SK-N-SH (cell line): ENCODE data around the gene HERC3. TPM values are rescaled to one million over a fixed set of nuclear protein-coding genes. Genes with fewer than 3 reads are reported as not detected.

Source experiments
- CTCF ChIA-PET: fragments of 300-600, 350-600 bp; formaldehyde crosslinking; extraction: SDS; loops from one replicate; lab custom pipeline; 2021; lab: Yijun Ruan, JAX
- POLR2A ChIA-PET: fragments of 350-600 bp; sonication (Branson Sonifier 250); formaldehyde crosslinking; extraction: SDS; loops from one replicate; lab custom pipeline; 2020; ENCODE audit warnings: antibody characterized with exemption, inconsistent platforms; lab: Yijun Ruan, JAX
- DNase-seq: peaks from one replicate; pipeline ENCODE4 v3.0.0; 2012
- H2AFZ ChIP-seq: fragments of 200-600 bp; sonication (generic); 2 replicates; pipeline ENCODE4 v1.8.1; 2016; ENCODE audit warnings: antibody characterized with exemption, mild to moderate bottlenecking, low read depth
- H3F3A ChIP-seq: fragments of 200-600 bp; sonication (generic); replicated peaks from 2 replicates; pipeline ENCODE3; 2016; ENCODE audit warnings: antibody characterized with exemption, mild to moderate bottlenecking; ENCODE audit not compliant: insufficient read depth
- H3K27ac ChIP-seq, 2 experiments: fragments of 200-500 bp in 1 of 2; fragments of 200-600 bp in 1 of 2; sonication (Bioruptor generic) in 1 of 2; sonication (generic), shearing (Covaris generic) in 1 of 2; 2 replicates each; pipeline versions ENCODE4 v1.5.1 to v1.6.1; 2014 to 2016; ENCODE audit warnings: low read depth in 2 of 2, inconsistent platforms in 1 of 2, low read length in 1 of 2, mild to moderate bottlenecking in 1 of 2, mixed read lengths in 1 of 2
- H3K27me3 ChIP-seq: fragments of 200-600 bp; sonication (generic), shearing (Covaris generic); 2 replicates; pipeline ENCODE4 v1.6.1; 2016; ENCODE audit warnings: mixed run types; ENCODE audit not compliant: insufficient read depth
- H3K36me3 ChIP-seq, 2 experiments: fragments of 200-500 bp in 1 of 2; fragments of 200-600 bp in 1 of 2; sonication (Bioruptor generic) in 1 of 2; sonication (generic) in 1 of 2; replicated peaks in 1 of 2; 2 replicates each; pipeline versions ENCODE3 to v1.5.1; 2014 to 2016; ENCODE audit warnings: low read length in 1 of 2, mild to moderate bottlenecking in 1 of 2; ENCODE audit not compliant: insufficient read depth in 2 of 2, control insufficient read depth in 1 of 2
- H3K4me1 ChIP-seq, 2 experiments: fragments of 200-500 bp in 1 of 2; fragments of 200-600 bp in 1 of 2; sonication (Bioruptor generic) in 1 of 2; sonication (generic), shearing (Covaris generic) in 1 of 2; 2 replicates each; pipeline versions ENCODE4 v1.5.1 to v1.6.1; 2014 to 2016; ENCODE audit warnings: low read depth in 1 of 2, low read length in 1 of 2, mixed run types in 1 of 2; ENCODE audit not compliant: insufficient read depth in 2 of 2, control insufficient read depth in 1 of 2
- H3K4me2 ChIP-seq: fragments of 200-600 bp; sonication (generic), shearing (Covaris generic); 2 replicates; pipeline ENCODE4 v1.6.1; 2017; ENCODE audit warnings: mixed run types
- H3K4me3 ChIP-seq, 2 experiments: fragments of 200-500 bp in 1 of 2; fragments of 200-600 bp in 1 of 2; sonication (Bioruptor generic) in 1 of 2; sonication (generic), shearing (Covaris generic) in 1 of 2; 2 replicates each; pipeline versions ENCODE4 v1.5.1 to v1.8.1; 2014 to 2016; ENCODE audit warnings: low read depth in 2 of 2, inconsistent platforms in 1 of 2, low read length in 1 of 2, mild to moderate bottlenecking in 1 of 2, mixed read lengths in 1 of 2, moderate library complexity in 1 of 2
- H3K79me2 ChIP-seq: fragments of 200-600 bp; sonication (generic); 2 replicates; pipeline ENCODE4 v1.8.1; 2017; ENCODE audit warnings: mild to moderate bottlenecking; ENCODE audit not compliant: insufficient read depth
- H3K9ac ChIP-seq: fragments of 200-600 bp; sonication (generic); 2 replicates; pipeline ENCODE4 v1.6.1; 2017; ENCODE audit warnings: mixed run types
- H3K9me2 ChIP-seq: fragments of 200-600 bp; sonication (generic); 2 replicates; pipeline ENCODE4 v1.6.1; 2017; ENCODE audit warnings: mixed run types
- H3K9me3 ChIP-seq: fragments of 200-600 bp; sonication (generic); 2 replicates; pipeline ENCODE4 v1.6.1; 2017; ENCODE audit warnings: mixed run types, mild to moderate bottlenecking, moderate library complexity
- H4K20me1 ChIP-seq: fragments of 200-600 bp; sonication (generic); 2 replicates; pipeline ENCODE4 v1.6.1; 2017; ENCODE audit warnings: mild to moderate bottlenecking, mixed run types; ENCODE audit not compliant: insufficient read depth
- CHD2 ChIP-seq: fragments of 150-350 bp; IDR thresholded peaks from 2 replicates; pipeline ENCODE4 v1.6.1; 2018; ENCODE audit warnings: low read length; ENCODE audit not compliant: partially characterized antibody
- CTCF ChIP-seq: fragments of 200-600 bp; sonication (generic); IDR thresholded peaks from 2 replicates; pipeline ENCODE4 v1.6.1; 2017; ENCODE audit warnings: antibody characterized with exemption, mild to moderate bottlenecking, moderate library complexity
- ELF1 ChIP-seq: IDR thresholded peaks from 2 replicates; pipeline ENCODE4 v1.4.0; 2012
- FOXM1 ChIP-seq: IDR thresholded peaks from 2 replicates; pipeline ENCODE4 v1.4.0; 2012; ENCODE audit warnings: low read depth, mild to moderate bottlenecking
- GABPA ChIP-seq: IDR thresholded peaks from 2 replicates; pipeline ENCODE4 v1.4.0; 2012; ENCODE audit warnings: low read depth, mild to moderate bottlenecking
- GATA2 ChIP-seq: sonication (generic); formaldehyde crosslinking; IDR thresholded peaks from 2 replicates; pipeline ENCODE4 v1.5.0; 2020; ENCODE audit warnings: mild to moderate bottlenecking, missing genetic modification reagents
- JUND ChIP-seq: IDR thresholded peaks from 2 replicates; pipeline ENCODE4 v1.4.0; 2012
- MAX ChIP-seq: IDR thresholded peaks from 2 replicates; pipeline ENCODE4 v1.4.0; 2012; ENCODE audit warnings: low read depth
- NRF1 ChIP-seq: IDR thresholded peaks from 2 replicates; pipeline ENCODE4 v1.6.1; 2012; ENCODE audit warnings: low read depth, mild to moderate bottlenecking, low read length
- PBX3 ChIP-seq: IDR thresholded peaks from 2 replicates; pipeline ENCODE4; 2012
- RAD21 ChIP-seq: IDR thresholded peaks from 2 replicates; pipeline ENCODE4 v1.6.1; 2012; ENCODE audit warnings: mild to moderate bottlenecking, low read length
- RCOR1 ChIP-seq: fragments of 150-350 bp; IDR thresholded peaks from 2 replicates; pipeline ENCODE4 v1.6.1; 2017; ENCODE audit warnings: antibody characterized with exemption, low read length
- REST ChIP-seq: IDR thresholded peaks from 2 replicates; pipeline ENCODE4 v1.6.1; 2012; ENCODE audit warnings: mild to moderate bottlenecking, low read depth, low read length, moderate library complexity
- RFX5 ChIP-seq: IDR thresholded peaks from 2 replicates; pipeline ENCODE4 v1.6.1; 2012; ENCODE audit warnings: mild to moderate bottlenecking, improper control_type of control experiment, low read length
- RXRA ChIP-seq: IDR thresholded peaks from 2 replicates; pipeline ENCODE4 v1.4.0; 2012; ENCODE audit warnings: low read depth, mild to moderate bottlenecking, borderline replicate concordance
- SIN3A ChIP-seq: IDR thresholded peaks from 2 replicates; pipeline ENCODE4 v1.6.1; 2012; ENCODE audit warnings: low read depth, mild to moderate bottlenecking, low read length, moderate library complexity, borderline replicate concordance
- TCF12 ChIP-seq: IDR thresholded peaks from 2 replicates; pipeline ENCODE4 v1.4.0; 2012
- USF1 ChIP-seq: IDR thresholded peaks from 2 replicates; pipeline ENCODE4 v1.4.0; 2012; ENCODE audit warnings: low read depth, borderline replicate concordance
- USF2 ChIP-seq: fragments of 150-350 bp; IDR thresholded peaks from 2 replicates; pipeline ENCODE4 v1.6.1; 2017; ENCODE audit warnings: antibody characterized with exemption, low read length, low read depth, borderline replicate concordance
- ZBTB33 ChIP-seq: IDR thresholded peaks from 2 replicates; pipeline ENCODE4 v1.4.0; 2012; ENCODE audit warnings: low read depth, borderline replicate concordance
- WGBS: methylation state at CpG from one replicate; pipeline ENCODE4 v1.1.6; 2017; ENCODE audit warnings: low lambda C conversion rate; 5-methylcytosine and 5-hydroxymethylcytosine counted together
- polyA plus RNA-seq, 3 experiments: library from polyadenylated mRNA; depleted of rRNA; stranded (reverse); fragments of >200 nt; gene quantifications; 2 replicates each; pipeline ENCODE4 v1.2.3, GENCODE V29; 2012

HERC3 gene
- polyA plus RNA-seq, 1 of the 3 experiments (the other 2 are of a cell fraction): 4.6 TPM

- 63% methylated on average over 2 of the region's 2 CpGs for WGBS
- Histone ChIP-seq H3F3A (no peaks in the 10 kb centered on the region), H4K20me1 (no peaks in the 10 kb centered on the region), H3K79me2 (no peaks in the 10 kb centered on the region), H2AFZ (no peak overlapping the region), H3K9me2 (no peaks in the 10 kb centered on the region), H3K4me3 (no peak overlapping the region), H3K36me3 (peaks cover 0 to 3% of the 10 kb centered on the region in 2 experiments), H3K9me3 (no peaks in the 10 kb centered on the region), H3K9ac (no peak overlapping the region), H3K27ac (no peak overlapping the region), H3K4me2 (no peak overlapping the region), H3K4me1 (peaks cover 0 to 5% of the 10 kb centered on the region in 2 experiments; a peak in 1 of 4 replicates), H3K27me3 (no peaks in the 10 kb centered on the region)
- TF ChIP-seq RXRA (no peak), RCOR1 (no peak), NRF1 (no peak), RAD21 (no peak), FOXM1 (no peak), RFX5 (no peak), GABPA (no peak), PBX3 (no peak), GATA2 (no peak), ZBTB33 (no peak), CTCF (no peak), USF1 (no peak), SIN3A (no peak), CHD2 (no peak), MAX (no peak), ELF1 (no peak), JUND (no peak), USF2 (no peak), TCF12 (no peak), REST (no peak)
- CTCF ChIA-PET: interaction anchor here (1.7 to 6.1 kb wide), 2 partner anchors 30 to 321 kb away, joined by 6 to 47 read pairs; no protein-coding TSS in a partner anchor
- DNase-seq: no peak
- POLR2A ChIA-PET: no interaction called here
Measured at GRCh38 chr4:88702782-88703181, 110.5 kb downstream of the HERC3 start.
